NCI-H1105 treated with DMSO at 0.1 percent for 48 hours (cell line): Measurements from ENCODE around the gene AGMO.
"Not testable (repeated sequence)": the region's sequence is repeated elsewhere in the genome, so short reads cannot be mapped to it uniquely, and the experiment has no call there.

Experiments used
- DNase-seq: peaks from one replicate; lab custom pipeline; 2025; lab: John Stamatoyannopoulos, UW

The AGMO gene

DNA sequence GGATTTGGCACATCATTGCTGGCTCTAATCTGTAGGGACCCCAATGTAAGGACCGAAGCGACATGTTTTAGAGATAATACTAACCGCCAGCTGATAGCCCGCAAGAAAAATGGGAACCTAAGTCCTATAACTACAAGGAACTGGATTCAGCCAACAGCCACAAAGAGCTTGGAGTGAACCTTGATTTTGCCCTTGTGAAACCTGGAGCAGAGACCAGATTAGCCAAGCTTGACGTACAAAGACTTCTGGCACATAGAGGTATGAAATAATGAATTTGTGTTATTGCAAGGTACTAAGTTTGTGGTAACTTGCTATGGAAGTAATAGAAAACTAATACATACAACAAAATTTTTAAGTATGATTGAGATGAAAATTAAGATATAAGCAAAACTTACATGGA, 246.9 kb downstream of the AGMO start:
- DNase-seq = no peak

GRCh38 chr7:15313361-15313760, 248.5 kb downstream of the AGMO start:
- DNase-seq = no peak

DNA sequence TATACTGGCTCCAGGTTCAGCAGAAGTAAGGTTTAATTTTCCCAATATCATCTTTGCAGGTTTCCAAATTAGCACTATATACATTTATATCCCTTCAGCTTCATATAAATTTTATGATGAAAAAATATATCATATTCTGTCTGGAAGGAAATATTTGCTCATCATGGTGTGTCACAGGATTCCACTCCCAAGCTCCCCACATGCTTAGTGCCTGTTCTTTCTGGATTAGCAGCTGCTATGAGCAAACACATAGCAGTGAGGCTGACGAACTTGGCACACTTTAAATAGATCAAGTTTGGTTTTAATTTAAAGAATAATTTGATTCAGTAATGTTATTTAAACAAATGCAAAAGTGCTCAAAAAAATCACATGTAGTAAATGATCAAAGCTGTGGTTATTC, 251.9 kb downstream of the AGMO start:
- no peak for DNase-seq

DNA sequence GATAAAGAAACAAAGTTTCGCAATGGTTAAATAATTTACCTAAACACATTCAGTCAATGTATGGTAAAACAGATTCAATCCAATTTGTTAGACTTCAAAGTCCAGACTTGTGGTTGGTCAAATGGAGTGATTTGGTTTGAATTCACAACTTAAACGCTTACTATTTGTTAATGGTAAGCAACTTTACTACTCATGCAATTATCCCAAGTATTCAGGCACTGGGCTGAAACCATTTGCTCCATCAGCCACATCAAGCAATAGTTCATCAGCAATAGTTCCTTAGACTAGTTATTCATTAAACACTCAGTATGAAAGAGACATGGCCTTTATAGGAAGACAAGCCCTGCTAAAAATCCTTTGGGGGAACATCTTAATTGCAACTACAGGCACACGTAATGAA, 253.0 kb downstream of the AGMO start:
- no peak for DNase-seq

- DNase-seq = no peak
Observed at GRCh38 chr7:15306296-15306695, 255.5 kb downstream of the AGMO start.

- DNase-seq = peak; percentile 63
Observed at GRCh38 chr7:15305002-15305600, 256.7 kb downstream of the AGMO start.

- DNase-seq = no peak
Observed at GRCh38 chr7:15303357-15303756, 258.5 kb downstream of the AGMO start.

DNA sequence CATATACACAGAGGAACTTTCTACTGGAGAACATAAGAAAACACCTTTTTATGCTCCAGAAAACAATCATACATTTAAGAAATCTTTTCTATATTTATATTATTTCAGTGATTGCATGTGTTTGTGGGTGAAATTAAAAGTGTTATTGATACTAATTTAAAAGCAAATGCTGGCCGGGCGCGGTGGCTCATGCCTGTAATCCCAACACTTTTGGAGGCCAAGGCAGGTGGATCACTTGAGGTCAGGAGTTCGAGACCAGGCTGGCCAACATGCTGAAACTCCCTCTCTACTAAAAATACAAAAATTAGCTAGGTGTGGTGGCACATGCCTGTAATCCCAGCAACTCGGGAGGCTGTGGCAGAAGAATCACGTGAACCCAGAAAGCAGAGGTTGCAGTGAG, 260.8 kb downstream of the AGMO start:
- DNase-seq = not testable (repeated sequence)

DNA sequence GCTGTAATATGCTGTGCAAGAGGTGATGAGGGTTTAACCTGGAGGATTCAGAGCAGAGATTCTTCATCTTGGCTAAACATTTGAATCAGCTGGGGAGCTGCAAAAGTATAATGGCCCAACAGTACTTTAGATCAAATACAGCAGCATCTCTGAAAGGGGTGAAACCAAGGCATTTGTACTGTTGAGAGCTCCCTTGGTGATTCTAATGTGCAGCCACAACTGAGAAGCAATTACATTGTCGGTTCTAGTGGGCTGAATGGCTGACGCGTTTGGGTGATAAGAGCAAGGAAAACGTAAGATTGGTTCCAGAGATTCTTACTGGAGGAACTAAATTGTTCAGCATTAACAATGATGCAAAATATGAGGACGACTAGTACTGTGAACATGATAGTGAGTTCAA, 269.7 kb downstream of the AGMO start:
- DNase-seq = no peak

- DNase-seq = no peak
Observed at GRCh38 chr7:15291699-15292098, 270.1 kb downstream of the AGMO start.

DNA sequence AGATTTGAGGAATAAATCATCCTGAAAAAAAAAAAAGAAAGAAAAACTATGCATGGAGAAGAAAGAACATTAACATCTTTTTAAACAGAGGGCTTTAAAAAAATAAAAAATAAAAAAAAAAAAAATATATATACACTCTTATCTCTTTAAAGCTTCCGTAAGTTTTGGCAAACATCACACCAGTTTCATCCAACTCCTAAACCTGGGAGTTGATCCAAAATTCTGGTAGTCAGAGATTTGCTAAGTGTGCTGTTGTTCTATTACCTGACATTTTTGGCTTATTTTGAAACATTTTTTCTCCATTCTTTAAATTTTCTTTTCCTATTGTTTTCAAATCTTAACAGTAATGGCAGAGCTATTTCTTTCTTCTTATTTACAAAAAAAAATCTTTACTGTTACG, 273.1 kb downstream of the AGMO start:
- DNase-seq = no peak

DNA sequence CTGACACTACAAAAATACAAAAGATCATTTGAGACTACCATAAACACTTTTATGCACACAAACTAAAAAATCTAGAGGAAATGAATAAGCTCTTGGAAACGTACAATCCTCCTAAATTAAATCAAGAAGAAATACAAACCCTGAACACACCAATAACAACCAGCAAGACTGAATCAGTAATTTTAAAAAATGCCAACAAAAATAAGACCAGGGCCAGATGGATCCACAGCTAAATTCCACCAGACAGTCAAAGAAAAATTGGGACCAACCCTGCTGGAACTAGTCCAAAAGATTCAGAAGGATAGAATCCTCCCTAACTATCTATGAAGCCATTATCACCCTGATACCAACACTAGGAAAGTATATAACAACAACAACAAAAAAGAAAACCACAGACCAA, 277.4 kb downstream of the AGMO start:
- DNase-seq = no peak

DNA sequence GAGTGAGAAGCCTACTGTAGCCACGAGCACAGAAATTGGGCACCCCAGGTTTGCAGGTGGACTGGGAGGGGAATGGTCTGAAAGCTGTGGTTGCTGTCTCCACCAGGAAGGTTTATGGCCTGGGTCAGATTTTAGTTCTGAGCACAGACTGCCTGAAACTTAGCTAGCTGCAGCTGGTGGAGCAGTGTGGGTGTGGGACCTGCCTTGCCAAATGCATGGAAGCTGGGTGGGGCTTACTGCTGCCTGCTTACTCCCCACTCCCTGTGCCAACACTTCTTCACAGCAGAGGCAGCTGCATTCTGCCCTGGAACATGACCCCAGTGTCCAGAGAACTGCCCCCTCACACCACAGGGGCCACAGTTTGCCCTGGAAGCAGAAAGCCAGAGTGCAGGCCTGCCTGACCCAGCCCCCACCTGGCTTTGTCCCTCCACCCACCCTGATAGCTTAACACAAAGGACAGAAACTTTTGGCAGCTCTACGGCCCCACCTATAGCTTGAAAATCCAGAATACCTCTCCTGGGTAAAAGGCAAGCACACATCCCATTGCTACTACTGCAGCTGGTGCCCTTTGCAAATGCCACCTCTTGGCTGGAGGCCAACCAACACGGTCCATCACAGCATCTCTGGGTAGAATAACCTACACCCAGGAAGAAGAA, 281.6 kb downstream of the AGMO start:
- DNase-seq = no peak

DNA sequence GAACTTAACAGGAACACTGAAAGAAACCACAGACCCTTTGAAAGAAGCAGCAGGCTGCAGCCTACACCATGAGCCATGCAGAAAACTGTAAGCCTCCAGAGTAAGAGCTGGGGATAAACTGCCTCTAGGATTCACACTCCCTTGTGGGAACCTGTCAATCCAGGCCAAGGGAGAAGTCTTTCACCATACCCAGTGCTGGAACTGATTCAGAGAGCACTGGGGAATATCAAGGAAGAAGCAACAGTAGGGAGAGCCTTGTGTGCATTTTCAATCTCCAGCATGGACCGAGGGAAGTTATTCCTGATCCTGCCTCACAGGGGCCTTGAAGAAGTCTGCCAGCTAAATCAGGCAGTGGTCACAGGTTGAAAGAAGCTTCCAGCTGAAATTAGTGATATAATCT, 282.2 kb downstream of the AGMO start:
- no peak for DNase-seq

GRCh38 chr7:15257689-15258088, 304.1 kb downstream of the AGMO start:
- no peak for DNase-seq

DNA sequence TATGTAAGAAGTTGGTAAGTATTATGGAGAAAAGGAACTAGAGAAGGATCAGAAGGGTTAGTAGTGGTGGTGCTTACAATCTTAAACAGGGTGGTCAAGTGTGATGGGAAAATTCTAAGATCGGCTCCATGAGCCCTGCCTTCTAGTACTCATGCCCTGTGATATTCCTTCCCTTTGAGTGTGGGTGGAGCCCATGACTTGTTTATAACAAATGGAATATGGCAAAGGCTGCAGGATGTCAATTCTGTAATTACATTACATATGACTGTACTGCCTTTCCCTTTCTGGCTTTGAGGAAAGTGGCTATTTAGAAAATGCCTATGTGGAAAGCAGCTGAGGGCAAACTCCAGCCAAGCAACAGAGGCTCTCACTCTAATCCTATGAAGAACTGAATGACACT, 309.6 kb downstream of the AGMO start:
- no peak for DNase-seq

DNA sequence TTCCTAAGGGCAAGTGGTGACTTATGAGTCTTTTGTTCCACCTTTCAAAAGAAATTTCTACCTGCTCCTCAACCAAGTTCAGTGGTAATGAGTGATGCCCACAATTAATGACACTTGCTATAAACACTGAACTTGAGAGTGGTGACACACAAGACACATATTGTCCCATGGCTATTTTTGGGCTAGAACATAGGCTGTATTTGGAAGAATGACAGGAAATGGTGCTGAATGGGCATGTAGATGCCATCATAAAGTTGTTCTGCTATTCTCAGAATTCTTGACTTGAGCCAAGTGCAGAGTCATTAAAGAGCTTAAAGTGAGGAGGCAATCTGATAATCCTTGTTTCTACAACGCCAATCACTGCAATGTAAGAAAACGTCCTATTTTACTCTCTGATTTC, 313.3 kb downstream of the AGMO start:
- DNase-seq = no peak

DNA sequence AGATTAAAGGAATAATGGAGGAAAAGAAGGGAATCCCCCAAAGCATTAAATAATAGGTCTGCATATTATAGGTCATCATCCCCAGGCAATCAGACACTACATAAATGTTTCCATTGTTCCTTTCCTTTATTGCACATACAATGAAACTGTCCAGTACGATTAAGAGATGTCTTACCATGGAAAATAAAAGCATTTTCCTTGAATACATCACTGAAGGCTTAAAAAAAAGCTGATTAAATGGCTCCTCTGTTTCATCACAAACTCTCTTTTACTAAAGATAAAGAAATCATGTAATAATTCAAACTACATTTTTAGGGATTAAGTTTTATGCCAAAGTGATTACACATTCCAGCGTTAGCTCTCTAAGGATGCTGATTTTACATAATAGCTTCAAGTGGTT, 316.0 kb downstream of the AGMO start:
- no peak for DNase-seq

- DNase-seq = no peak
Observed at GRCh38 chr7:15239801-15240200, 322.0 kb downstream of the AGMO start.

DNA sequence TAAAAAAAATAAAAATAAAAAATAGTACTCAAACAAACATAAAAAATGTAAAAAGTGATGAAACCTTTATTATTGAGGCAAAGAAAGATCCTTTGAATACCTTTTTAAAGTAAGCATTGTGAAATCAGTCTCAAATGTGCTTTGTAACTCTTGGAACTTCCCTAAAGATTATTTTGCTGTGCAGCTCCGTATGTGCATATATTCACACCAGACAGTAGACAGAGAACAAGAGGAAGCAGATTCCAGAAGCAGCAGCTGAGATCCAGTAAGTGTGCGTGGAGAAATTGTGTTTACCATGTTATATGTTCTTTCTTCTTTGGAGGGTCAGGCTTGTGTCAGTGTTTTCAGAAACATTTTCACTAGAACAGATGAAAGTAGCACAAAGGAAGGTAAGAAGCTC, 324.9 kb downstream of the AGMO start:
- no peak for DNase-seq

DNA sequence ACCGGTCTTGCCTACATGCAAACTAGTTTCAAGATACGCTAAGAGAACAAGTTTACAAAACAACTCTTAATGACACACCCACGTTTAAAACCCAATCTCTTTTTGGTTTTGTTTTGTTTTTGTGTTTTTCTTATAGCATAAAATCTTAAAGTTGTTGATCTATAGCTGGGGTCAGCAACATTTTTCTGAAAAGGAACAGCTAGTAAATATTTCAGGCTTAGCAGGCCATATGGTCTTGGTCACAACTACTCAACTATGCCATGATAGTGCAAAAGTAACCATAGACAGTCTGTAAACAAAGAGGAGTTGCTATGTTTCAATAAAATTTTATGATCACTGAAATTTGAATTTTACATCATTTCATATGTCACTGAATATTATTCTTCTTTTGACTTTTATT, 327.4 kb downstream of the AGMO start:
- no peak for DNase-seq

- no peak for DNase-seq
Observed at GRCh38 chr7:15228831-15229230, 333.0 kb downstream of the AGMO start.

DNA sequence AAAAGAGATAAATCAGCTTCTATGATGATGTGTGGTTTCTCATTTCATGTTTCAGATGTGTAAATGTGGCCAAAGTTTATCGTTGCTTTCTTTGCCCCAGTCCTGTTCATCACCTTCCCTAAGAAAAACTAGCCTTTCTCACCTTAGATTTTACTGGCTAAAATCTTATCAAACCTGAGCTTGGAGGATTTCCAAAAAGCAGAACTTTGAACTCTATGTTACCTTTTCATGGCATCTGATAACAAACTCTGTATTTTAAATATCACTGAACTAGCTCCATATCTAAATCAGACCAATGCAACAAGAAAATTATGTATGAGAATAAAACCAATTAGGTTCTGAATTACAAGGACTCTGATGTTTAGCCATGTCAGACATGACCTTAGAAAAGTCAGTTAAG, 335.8 kb downstream of the AGMO start:
- DNase-seq = no peak

- DNase-seq = no peak
Observed at GRCh38 chr7:15219758-15220157, 342.1 kb downstream of the AGMO start.
